ENCODE measurements around the gene MAB21L1. TPM values are rescaled to one million over a fixed set of nuclear protein-coding genes. Genes with fewer than 3 reads are reported as not detected.

The MAB21L1 gene
- total and polyA plus RNA-seq, 2 of the 8 experiments (the other 6 are each of a cell fraction or from before 2014, with no cell fraction given), result not detected

GRCh38 chr13:35460061-35460460 lies 16.4 kb downstream of the MAB21L1 start (continued):
- TF ChIP-seq NANOG (IDR thresholded peaks at IDR 0.05; ENCODE audit: insufficient read depth, low read depth, low read length, poor library complexity, severe bottlenecking), result no peak
- no peak for TF ChIP-seq GTF2F1 (IDR thresholded peaks at IDR 0.05; ENCODE audit: borderline replicate concordance, low read depth, low read length)

Data from H1 (cell line).